Right kidney (tissue), 9 donors: Measurements from ENCODE around the gene GPA33.

Source experiments
- DNase-seq: peaks from one replicate; pipeline ENCODE4 v3.0.0-alpha.2; 2016
- long read RNA-seq, 8 donors: transcript quantifications; one replicate each; lab custom pipeline, GENCODE V29; 2026

The GPA33 gene
- long read RNA-seq, donor 1 = 0 reads
- long read RNA-seq, donor 2 = 0 reads
- long read RNA-seq, donor 3 = 0 reads
- long read RNA-seq, donor 4 = 0 reads
- long read RNA-seq, donor 5, partial matches to known transcripts = 0 of 1 reads
- long read RNA-seq, donor 5, other reads (novel, unspliced or antisense) = 0 of 1 reads
- long read RNA-seq, donor 6 = 0 reads
- long read RNA-seq, donor 7 = 0 reads
- long read RNA-seq, donor 8 = 0 reads

GRCh38 chr1:167090314-167090942, at the start of gene GPA33:
TSS of gene GPA33 (minus strand) at chr1:167090377. CDS start at chr1:167090287, 90 bp downstream.
- DNase-seq = no peak

- no peak for DNase-seq
Observed at GRCh38 chr1:167138703-167139102, 48.5 kb upstream of the GPA33 start.

- no peak for DNase-seq
Observed at GRCh38 chr1:167137793-167138510, 47.8 kb upstream of the GPA33 start.

GRCh38 chr1:167137332-167137781, 47.2 kb upstream of the GPA33 start:
- no peak for DNase-seq

- DNase-seq = no peak
Observed at GRCh38 chr1:167136806-167137205, 46.6 kb upstream of the GPA33 start.

- no peak for DNase-seq
Observed at GRCh38 chr1:167136191-167136614, 46.0 kb upstream of the GPA33 start.

- DNase-seq = no peak
Observed at GRCh38 chr1:167135281-167135840, 45.2 kb upstream of the GPA33 start.

- DNase-seq = no peak
Observed at GRCh38 chr1:167132301-167133010, 42.3 kb upstream of the GPA33 start.

GRCh38 chr1:167130829-167131510, 40.8 kb upstream of the GPA33 start:
- no peak for DNase-seq

GRCh38 chr1:167128261-167129227, 38.4 kb upstream of the GPA33 start:
- no peak for DNase-seq

- no peak for DNase-seq
Observed at GRCh38 chr1:167127661-167128060, 37.5 kb upstream of the GPA33 start.

GRCh38 chr1:167127236-167127635, 37.1 kb upstream of the GPA33 start:
- DNase-seq = no peak

GRCh38 chr1:167126811-167127210, 36.6 kb upstream of the GPA33 start:
- no peak for DNase-seq

- DNase-seq = no peak
Observed at GRCh38 chr1:167126317-167126716, 36.1 kb upstream of the GPA33 start.

- no peak for DNase-seq
Observed at GRCh38 chr1:167122568-167122967, 32.4 kb upstream of the GPA33 start.

GRCh38 chr1:167122121-167122480, 31.9 kb upstream of the GPA33 start:
- no peak for DNase-seq

- peak; percentile 81 for DNase-seq
Observed at GRCh38 chr1:167121375-167122120, 31.4 kb upstream of the GPA33 start.

- DNase-seq = no peak
Observed at GRCh38 chr1:167120899-167121298, 30.7 kb upstream of the GPA33 start.

- no peak for DNase-seq
Observed at GRCh38 chr1:167119696-167120095, 29.5 kb upstream of the GPA33 start.

- no peak for DNase-seq
Observed at GRCh38 chr1:167118188-167118587, 28.0 kb upstream of the GPA33 start.
